NT2/D1 (cell line): Measurements from ENCODE around the gene LRRC3.

Experiments used
- SUZ12 ChIP-seq: IDR thresholded peaks from 2 replicates; pipeline ENCODE4 v1.6.1; 2011; ENCODE audit not compliant: insufficient read length, insufficient read depth; ENCODE audit errors: extremely low read depth
- YY1 ChIP-seq: IDR thresholded peaks from 2 replicates; pipeline ENCODE4 v1.6.1; 2011; ENCODE audit not compliant: insufficient read length, insufficient read depth
- ZNF274 ChIP-seq: IDR thresholded peaks from 2 replicates; pipeline ENCODE4 v1.6.1; 2011; ENCODE audit warnings: mild to moderate bottlenecking, low read depth, low read length

DNA sequence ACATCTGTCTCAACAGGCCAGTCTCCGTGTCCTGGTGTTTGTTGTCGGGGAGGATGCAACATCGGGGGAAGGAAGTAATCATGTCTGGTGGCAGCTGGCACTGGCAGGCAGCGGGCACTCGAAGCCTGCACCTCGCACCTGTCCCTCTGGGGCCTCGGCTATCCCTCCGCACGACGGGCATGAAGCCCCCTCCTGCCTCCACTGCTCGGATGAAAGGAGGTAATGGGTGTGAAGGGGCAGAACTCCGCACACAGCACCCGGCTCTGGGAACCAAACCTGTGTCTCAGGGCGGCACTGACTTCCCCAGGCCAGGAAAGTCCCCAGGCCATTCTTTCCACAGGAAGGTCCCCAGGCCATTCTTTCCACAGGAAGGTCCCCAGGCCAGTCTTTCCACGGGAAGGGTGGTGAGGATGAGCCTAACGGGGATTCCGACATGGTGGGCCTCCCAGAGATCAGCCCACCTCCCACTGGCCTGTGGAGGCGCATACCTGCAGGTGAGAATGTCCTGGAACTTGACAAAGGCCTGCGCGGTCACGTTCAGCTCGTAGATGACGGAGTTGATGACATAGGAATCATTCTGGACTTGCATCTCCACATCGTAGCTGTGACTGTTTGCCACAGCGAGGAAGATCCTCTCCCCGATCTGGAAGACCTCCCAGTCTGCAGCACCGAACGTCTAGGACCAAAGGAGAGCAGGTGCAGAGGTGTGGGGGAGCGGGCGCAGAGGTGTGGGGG, 53.6 kb downstream of the LRRC3 start:
- no peak for TF ChIP-seq YY1
- TF ChIP-seq SUZ12: no peak
- TF ChIP-seq ZNF274: no peak
